K562 (cell line): ENCODE data around the gene BNIPL. TPM values are rescaled to one million over a fixed set of nuclear protein-coding genes. Genes with fewer than 3 reads are reported as not detected.
A peak's percentile ranks its signal among the peaks of the same experiment; 100 is the strongest.

ENCODE experiments used
- ASH1L ChIP-seq: fragments of 450-650 bp; IDR thresholded peaks from 2 replicates; pipeline ENCODE4 v1.6.1; 2018; ENCODE audit warnings: borderline replicate concordance, mild to moderate bottlenecking, low read depth; ENCODE audit not compliant: partially characterized antibody
- FOXM1 ChIP-seq, 2 experiments: fragments of 450-650 bp in 1 of 2; sonication (generic) in 1 of 2; formaldehyde crosslinking in 1 of 2; IDR thresholded peaks; 2 replicates each; pipeline versions ENCODE4 v1.6.1 to v1.9.0; 2017 to 2022; ENCODE audit warnings: low read depth in 2 of 2, mild to moderate bottlenecking in 2 of 2, missing genetic modification reagents in 1 of 2, moderate library complexity in 1 of 2
- RBM22 ChIP-seq: fragments of 200-400 bp; formaldehyde crosslinking; IDR thresholded peaks from 2 replicates; pipeline ENCODE4 v1.6.1; 2018; ENCODE audit warnings: low read length, low read depth; ENCODE audit not compliant: poor library complexity, severe bottlenecking
- SRSF3 ChIP-seq: fragments of 200-400 bp; formaldehyde crosslinking; IDR thresholded peaks from 2 replicates; pipeline ENCODE4 v1.6.1; 2016; ENCODE audit warnings: mild to moderate bottlenecking, low read length, moderate library complexity; ENCODE audit not compliant: insufficient read depth
- TEAD4 ChIP-seq, 2 experiments: sonication (generic) in 1 of 2; formaldehyde crosslinking in 1 of 2; IDR thresholded peaks; 2 replicates each; pipeline versions ENCODE4 v1.6.1 to v1.8.0; 2012 to 2022; ENCODE audit warnings: borderline replicate concordance in 1 of 2, inconsistent platforms in 1 of 2, low read length in 1 of 2, mild to moderate bottlenecking in 1 of 2, missing genetic modification reagents in 1 of 2
- TOE1 ChIP-seq, 2 experiments: fragments of 450-650 bp in 1 of 2; sonication (generic) in 1 of 2; formaldehyde crosslinking in 1 of 2; IDR thresholded peaks; 2 replicates each; pipeline versions ENCODE4 v1.7.1 to v1.8.0; 2016 to 2022; ENCODE audit warnings: borderline replicate concordance in 2 of 2, mild to moderate bottlenecking in 2 of 2, antibody characterized with exemption in 1 of 2, inconsistent platforms in 1 of 2, low read depth in 1 of 2, missing genetic modification reagents in 1 of 2, moderate library complexity in 1 of 2
- ZFX ChIP-seq: sonication (generic); formaldehyde crosslinking; IDR thresholded peaks from 2 replicates; pipeline ENCODE4 v1.8.0; 2022; ENCODE audit warnings: mild to moderate bottlenecking, missing genetic modification reagents, moderate library complexity
- polyA plus RNA-seq, 8 experiments: library from polyadenylated mRNA; depleted of rRNA in 4 of 8; stranded (reverse) in 5 of 8; unstranded in 3 of 8; fragments of >200 nt; fragmentation: Nextera tagmentation in 2 of 8; fragmentation: Illumina TruSeq in 1 of 8; extraction: Ambion mirVana in 2 of 8; extraction: Trizol in 1 of 8; gene quantifications; 2 replicates each; pipeline versions ENCODE4 v1.2.1 to v1.2.3, GENCODE V29; 2011 to 2014; ENCODE audit warnings: inconsistent platforms in 1 of 8, missing spikeins in 1 of 8
- total RNA-seq, 7 experiments: library from RNA; depleted of rRNA in 6 of 7; stranded (reverse); fragments of >200 nt in 6 of 7; fragmentation: Illumina TruSeq in 2 of 7; extraction: Trizol in 2 of 7; gene quantifications; 2 replicates each; pipeline versions ENCODE4 v1.2.1 to v1.2.3, GENCODE V29; 2011 to 2021; ENCODE audit warnings: low replicate concordance in 1 of 7
- TF ChIP-seq, protein P1 (sequence below): sonication (generic); formaldehyde crosslinking; IDR thresholded peaks from 2 replicates; pipeline ENCODE4 v1.8.0; 2022; ENCODE audit warnings: mild to moderate bottlenecking, missing genetic modification reagents
- TF ChIP-seq, protein P2 (sequence below), 2 experiments: fragments of 450-650 bp; formaldehyde crosslinking in 1 of 2; IDR thresholded peaks; 2 replicates each; pipeline versions ENCODE4 v1.4.0 to v1.6.1; 2014 to 2020; ENCODE audit warnings: mild to moderate bottlenecking in 2 of 2, borderline replicate concordance in 1 of 2, low read depth in 1 of 2

Gene BNIPL
- total and polyA plus RNA-seq, 9 of the 15 experiments (the other 6 are each of a cell fraction or from before 2014, with no cell fraction given): 0.08 to 1.4 (median 0.68) TPM

DNA sequence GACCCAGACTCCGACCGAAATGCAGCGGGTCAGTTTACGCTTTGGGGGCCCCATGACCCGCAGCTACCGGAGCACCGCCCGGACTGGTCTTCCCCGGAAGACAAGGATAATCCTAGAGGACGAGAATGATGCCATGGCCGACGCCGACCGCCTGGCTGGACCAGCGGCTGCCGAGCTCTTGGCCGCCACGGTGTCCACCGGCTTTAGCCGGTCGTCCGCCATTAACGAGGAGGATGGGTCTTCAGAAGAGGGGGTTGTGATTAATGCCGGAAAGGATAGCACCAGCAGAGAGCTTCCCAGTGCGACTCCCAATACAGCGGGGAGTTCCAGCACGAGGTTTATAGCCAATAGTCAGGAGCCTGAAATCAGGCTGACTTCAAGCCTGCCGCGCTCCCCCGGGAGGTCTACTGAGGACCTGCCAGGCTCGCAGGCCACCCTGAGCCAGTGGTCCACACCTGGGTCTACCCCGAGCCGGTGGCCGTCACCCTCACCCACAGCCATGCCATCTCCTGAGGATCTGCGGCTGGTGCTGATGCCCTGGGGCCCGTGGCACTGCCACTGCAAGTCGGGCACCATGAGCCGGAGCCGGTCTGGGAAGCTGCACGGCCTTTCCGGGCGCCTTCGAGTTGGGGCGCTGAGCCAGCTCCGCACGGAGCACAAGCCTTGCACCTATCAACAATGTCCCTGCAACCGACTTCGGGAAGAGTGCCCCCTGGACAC lies 11.7 kb downstream of the BNIPL start (continued):
- peak; percentile 77 for TF ChIP-seq RBM22
- peak; percentile 62 for TF ChIP-seq ZFX (CRISPR knock-in tag)
- TF ChIP-seq, protein P1, sequence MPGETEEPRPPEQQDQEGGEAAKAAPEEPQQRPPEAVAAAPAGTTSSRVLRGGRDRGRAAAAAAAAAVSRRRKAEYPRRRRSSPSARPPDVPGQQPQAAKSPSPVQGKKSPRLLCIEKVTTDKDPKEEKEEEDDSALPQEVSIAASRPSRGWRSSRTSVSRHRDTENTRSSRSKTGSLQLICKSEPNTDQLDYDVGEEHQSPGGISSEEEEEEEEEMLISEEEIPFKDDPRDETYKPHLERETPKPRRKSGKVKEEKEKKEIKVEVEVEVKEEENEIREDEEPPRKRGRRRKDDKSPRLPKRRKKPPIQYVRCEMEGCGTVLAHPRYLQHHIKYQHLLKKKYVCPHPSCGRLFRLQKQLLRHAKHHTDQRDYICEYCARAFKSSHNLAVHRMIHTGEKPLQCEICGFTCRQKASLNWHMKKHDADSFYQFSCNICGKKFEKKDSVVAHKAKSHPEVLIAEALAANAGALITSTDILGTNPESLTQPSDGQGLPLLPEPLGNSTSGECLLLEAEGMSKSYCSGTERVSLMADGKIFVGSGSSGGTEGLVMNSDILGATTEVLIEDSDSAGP (CRISPR knock-in tag): peak; percentile 58; the same call in 1 of the 2 replicates
- no peak for TF ChIP-seq TOE1 (IDR thresholded peaks at IDR 0.05; ENCODE audit: borderline replicate concordance)
- 0 out of 2 replicates have a peak, but pooled peaks have one; percentile 61 for TF ChIP-seq TOE1 (CRISPR knock-in tag; IDR thresholded peaks at IDR 0.05; ENCODE audit: borderline replicate concordance, low read depth)
- no peak for TF ChIP-seq SRSF3
- TF ChIP-seq FOXM1 (IDR thresholded peaks at IDR 0.05; ENCODE audit: low read depth): no peak
- TF ChIP-seq FOXM1 (CRISPR knock-in tag; IDR thresholded peaks at IDR 0.05; ENCODE audit: low read depth): no peak
- TF ChIP-seq, protein P2, sequence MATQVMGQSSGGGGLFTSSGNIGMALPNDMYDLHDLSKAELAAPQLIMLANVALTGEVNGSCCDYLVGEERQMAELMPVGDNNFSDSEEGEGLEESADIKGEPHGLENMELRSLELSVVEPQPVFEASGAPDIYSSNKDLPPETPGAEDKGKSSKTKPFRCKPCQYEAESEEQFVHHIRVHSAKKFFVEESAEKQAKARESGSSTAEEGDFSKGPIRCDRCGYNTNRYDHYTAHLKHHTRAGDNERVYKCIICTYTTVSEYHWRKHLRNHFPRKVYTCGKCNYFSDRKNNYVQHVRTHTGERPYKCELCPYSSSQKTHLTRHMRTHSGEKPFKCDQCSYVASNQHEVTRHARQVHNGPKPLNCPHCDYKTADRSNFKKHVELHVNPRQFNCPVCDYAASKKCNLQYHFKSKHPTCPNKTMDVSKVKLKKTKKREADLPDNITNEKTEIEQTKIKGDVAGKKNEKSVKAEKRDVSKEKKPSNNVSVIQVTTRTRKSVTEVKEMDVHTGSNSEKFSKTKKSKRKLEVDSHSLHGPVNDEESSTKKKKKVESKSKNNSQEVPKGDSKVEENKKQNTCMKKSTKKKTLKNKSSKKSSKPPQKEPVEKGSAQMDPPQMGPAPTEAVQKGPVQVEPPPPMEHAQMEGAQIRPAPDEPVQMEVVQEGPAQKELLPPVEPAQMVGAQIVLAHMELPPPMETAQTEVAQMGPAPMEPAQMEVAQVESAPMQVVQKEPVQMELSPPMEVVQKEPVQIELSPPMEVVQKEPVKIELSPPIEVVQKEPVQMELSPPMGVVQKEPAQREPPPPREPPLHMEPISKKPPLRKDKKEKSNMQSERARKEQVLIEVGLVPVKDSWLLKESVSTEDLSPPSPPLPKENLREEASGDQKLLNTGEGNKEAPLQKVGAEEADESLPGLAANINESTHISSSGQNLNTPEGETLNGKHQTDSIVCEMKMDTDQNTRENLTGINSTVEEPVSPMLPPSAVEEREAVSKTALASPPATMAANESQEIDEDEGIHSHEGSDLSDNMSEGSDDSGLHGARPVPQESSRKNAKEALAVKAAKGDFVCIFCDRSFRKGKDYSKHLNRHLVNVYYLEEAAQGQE (IDR thresholded peaks at IDR 0.05; ENCODE audit: borderline replicate concordance): 0 out of 2 replicates have a peak, but pooled peaks have one; percentile 14
- TF ChIP-seq, protein P2 (CRISPR knock-in tag; IDR thresholded peaks at IDR 0.05; ENCODE audit: low read depth): no peak
- no peak for TF ChIP-seq ASH1L
- TF ChIP-seq TEAD4 (IDR thresholded peaks at IDR 0.05; ENCODE audit: low read length): no peak
- 0 out of 2 replicates have a peak, but pooled peaks have one; percentile 19 for TF ChIP-seq TEAD4 (CRISPR knock-in tag; IDR thresholded peaks at IDR 0.05; ENCODE audit: borderline replicate concordance)
